Lower leg skin (tissue), 4 donors: ENCODE data around the gene ADISSP. TPM values are rescaled to one million over a fixed set of nuclear protein-coding genes. Genes with fewer than 3 reads are reported as not detected.

Experiments
- DNase-seq, 2 donors: peaks; one replicate each; pipeline ENCODE4 v3.0.0-alpha.2; 2019; ENCODE audit warnings: low spot score in 2 of 2
- H3K4me3 ChIP-seq: fragments of 200-600 bp; sonication (generic); 2 replicates; pipeline ENCODE4 v1.5.1; 2017; ENCODE audit warnings: mild to moderate bottlenecking, low read depth; ENCODE audit not compliant: poor library complexity, severe bottlenecking
- POLR2A ChIP-seq, 2 donors: fragments of 450-650 bp; IDR thresholded peaks; one replicate each; pipeline ENCODE4 v1.6.1; 2016 to 2017; ENCODE audit warnings: antibody characterized with exemption in 2 of 2, mild to moderate bottlenecking in 1 of 2, moderate library complexity in 1 of 2
- WGBS, 2 donors: methylation state at CpG; one replicate each; pipeline ENCODE4 v1.1.5; 2018; 5-methylcytosine and 5-hydroxymethylcytosine counted together
- intact Hi-C: fragments of 100-400 bp; cut with DNase I; formaldehyde crosslinking; loops from one replicate; pipeline ENCODE4 v1.15.0; 2023; ENCODE audit warnings: low total_unique reads
- total RNA-seq, 4 donors: library from RNA; depleted of rRNA; stranded (reverse); fragments of >200 nt; gene quantifications; one replicate each; pipeline ENCODE4 v1.1.0, GENCODE V29; 2016
- TF ChIP-seq, protein P1 (sequence below), 3 donors: fragments of 450-650 bp; IDR thresholded peaks; one replicate each; pipeline ENCODE4 v1.5.1; 2016; ENCODE audit warnings: antibody characterized with exemption in 3 of 3, mild to moderate bottlenecking in 3 of 3, moderate library complexity in 2 of 3

Gene ADISSP
- total RNA-seq, 4 donors from 2014 or later, result 9.7 to 21.8 (median 15.5) TPM

DNA sequence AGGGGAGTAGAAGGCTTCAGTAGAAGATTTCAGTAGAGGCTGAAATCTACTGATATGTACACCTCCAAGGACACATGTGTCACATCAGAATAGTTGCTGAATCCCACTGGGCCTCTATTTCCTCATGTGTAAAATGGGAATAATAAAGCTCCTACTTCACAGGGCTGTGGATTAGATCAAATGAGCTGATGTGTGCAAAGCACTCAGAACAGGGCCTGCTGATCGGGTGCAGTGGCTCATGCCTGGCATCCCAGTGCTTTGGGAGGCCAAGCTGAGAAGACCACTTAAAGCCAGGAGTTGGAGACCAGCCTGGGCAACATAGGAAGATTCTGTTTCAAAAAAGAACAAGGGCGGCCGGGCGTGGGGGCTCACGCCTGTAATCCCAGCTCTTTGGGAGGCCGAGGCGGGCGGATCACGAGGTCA lies 44.7 kb upstream of the ADISSP start:
- 90 to 93% methylated on average over 9 of the region's 9 CpGs for WGBS, 2 donors
- DNase-seq, result peak in 1 of 2 donors; percentile 86
- no peak overlapping the region for H3K4me3 ChIP-seq
- TF ChIP-seq POLR2A (IDR thresholded peaks at IDR 0.05), result no peak
- TF ChIP-seq, protein P1, sequence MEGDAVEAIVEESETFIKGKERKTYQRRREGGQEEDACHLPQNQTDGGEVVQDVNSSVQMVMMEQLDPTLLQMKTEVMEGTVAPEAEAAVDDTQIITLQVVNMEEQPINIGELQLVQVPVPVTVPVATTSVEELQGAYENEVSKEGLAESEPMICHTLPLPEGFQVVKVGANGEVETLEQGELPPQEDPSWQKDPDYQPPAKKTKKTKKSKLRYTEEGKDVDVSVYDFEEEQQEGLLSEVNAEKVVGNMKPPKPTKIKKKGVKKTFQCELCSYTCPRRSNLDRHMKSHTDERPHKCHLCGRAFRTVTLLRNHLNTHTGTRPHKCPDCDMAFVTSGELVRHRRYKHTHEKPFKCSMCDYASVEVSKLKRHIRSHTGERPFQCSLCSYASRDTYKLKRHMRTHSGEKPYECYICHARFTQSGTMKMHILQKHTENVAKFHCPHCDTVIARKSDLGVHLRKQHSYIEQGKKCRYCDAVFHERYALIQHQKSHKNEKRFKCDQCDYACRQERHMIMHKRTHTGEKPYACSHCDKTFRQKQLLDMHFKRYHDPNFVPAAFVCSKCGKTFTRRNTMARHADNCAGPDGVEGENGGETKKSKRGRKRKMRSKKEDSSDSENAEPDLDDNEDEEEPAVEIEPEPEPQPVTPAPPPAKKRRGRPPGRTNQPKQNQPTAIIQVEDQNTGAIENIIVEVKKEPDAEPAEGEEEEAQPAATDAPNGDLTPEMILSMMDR (IDR thresholded peaks at IDR 0.05), result no peak
- intact Hi-C loops, result no loop called here

DNA sequence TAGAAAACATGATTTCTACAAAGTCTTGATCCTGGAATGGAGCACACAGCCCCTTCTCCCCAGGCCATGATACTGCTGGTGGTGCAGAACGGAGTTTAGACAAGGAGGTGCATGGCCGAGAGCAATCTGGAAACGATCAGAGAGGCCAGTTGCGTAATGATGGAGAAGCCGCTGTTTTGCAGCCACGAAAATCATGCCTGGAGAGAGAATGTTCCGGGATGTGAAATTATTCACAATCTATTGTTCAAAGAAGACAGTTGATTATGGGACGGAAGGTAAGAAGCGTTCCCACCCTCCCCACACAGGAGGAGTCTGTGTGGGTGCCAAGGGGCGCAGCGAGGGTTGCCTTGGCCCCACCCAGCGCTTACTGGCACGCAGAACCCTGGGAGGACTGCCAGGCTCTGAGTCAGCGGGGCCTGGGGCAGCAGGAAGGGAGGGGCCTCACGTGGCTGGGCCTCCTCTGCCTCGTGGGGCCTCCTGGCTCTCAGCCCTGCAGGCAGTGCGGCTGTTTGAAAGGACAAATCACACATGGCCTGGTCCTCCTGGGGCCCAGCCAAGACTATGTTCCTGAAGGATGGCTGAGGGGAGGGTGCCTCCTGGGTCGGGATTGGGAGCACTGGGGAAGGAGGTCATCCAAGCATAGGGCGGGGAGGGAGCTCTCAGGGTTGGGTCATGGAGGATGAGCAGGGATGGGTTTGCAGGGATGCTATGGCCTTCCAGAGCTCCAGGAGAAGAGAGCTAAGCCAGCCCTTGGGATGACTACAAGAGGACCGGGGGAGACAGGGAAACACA lies 44.1 kb upstream of the ADISSP start:
- no peak for TF ChIP-seq POLR2A (IDR thresholded peaks at IDR 0.05)
- TF ChIP-seq, protein P1 (IDR thresholded peaks at IDR 0.05), result no peak
- WGBS, 2 donors, result 0 to 1% methylated on average over 17 to 20 of the region's 20 CpGs
- DNase-seq, result peak; percentile 97 to 100
- peak overlapping the region; percentile 27 for H3K4me3 ChIP-seq
- intact Hi-C loops, result no loop called here

DNA sequence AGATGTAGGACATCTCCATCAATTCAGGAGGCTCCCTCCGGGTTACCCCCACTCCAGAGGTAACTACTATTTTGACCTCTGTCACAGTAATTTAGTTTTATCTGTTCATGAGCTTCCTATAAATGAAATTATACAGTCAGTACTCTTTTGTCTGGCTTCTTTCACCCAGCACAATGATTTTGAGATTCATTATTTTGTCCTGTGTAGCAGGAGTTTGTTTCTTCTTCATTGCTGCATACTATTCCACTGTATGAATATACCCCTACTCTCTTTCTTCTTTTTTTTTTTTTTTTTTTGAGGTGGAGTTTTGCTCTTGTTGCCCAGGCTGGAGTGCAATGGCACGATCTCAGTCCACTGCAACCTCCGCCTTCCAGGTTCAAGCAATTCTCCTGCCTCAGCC lies 41.0 kb upstream of the ADISSP start:
- intact Hi-C loops, result no loop called here
- H3K4me3 ChIP-seq, result no peak overlapping the region
- TF ChIP-seq, protein P1 (IDR thresholded peaks at IDR 0.05), result no peak
- TF ChIP-seq POLR2A (IDR thresholded peaks at IDR 0.05), result no peak
- WGBS, 2 donors, result 76 to 77% methylated on average over 3 of the region's 3 CpGs
- no peak for DNase-seq

DNA sequence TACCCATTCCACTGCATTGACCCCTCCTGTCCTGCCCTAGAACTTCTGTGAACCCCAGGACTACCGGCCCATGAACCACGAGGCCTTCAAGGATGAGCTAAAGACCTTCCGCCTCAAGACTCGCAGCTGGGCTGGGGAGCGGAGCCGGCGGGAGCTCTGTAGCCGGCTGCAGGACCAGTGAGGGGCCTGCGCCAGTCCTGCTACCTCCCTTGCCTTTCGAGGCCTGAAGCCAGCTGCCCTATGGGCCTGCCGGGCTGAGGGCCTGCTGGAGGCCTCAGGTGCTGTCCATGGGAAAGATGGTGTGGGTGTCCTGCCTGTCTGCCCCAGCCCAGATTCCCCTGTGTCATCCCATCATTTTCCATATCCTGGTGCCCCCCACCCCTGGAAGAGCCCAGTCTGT lies 37.2 kb upstream of the ADISSP start:
- TF ChIP-seq, protein P1 (IDR thresholded peaks at IDR 0.05), result no peak
- TF ChIP-seq POLR2A (IDR thresholded peaks at IDR 0.05), result no peak
- 75 to 82% methylated on average over 11 of the region's 11 CpGs for WGBS, 2 donors
- DNase-seq, result no peak
- intact Hi-C loops, result no loop called here
- H3K4me3 ChIP-seq, result no peak overlapping the region

DNA sequence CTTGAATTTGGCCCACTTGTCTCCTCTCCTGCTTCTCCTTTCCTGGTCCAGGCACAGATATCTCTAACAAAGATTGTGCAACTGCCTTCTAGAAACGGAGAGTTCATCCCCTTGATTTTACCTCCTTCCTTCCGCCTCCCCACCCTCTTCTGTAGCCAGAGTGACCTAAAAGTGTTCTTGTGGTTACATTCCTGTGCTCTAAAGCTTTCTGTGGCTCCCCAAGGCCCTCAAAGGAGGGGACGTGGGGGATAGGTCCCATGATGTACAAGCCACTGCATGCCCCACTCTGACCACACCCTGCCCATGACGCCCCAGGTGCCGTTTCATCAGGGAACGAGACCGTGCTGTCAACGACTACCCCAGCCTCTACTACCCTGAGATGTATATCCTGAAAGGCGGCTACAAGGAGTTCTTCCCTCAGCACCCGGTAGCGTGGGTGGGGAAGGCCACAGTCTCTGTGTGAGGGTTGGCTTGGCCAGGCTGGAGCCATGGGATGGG lies 36.8 kb upstream of the ADISSP start:
- TF ChIP-seq, protein P1 (IDR thresholded peaks at IDR 0.05), result no peak
- TF ChIP-seq POLR2A (IDR thresholded peaks at IDR 0.05), result no peak
- no peak overlapping the region for H3K4me3 ChIP-seq
- WGBS, 2 donors, result 42 to 45% methylated on average over 11 of the region's 11 CpGs
- intact Hi-C loops, result no loop called here
- no peak for DNase-seq
